Panc1 (cell line): ENCODE results near the gene IZUMO4. TPM values are rescaled to one million over a fixed set of nuclear protein-coding genes. Genes with fewer than 3 reads are reported as not detected.

Source experiments
- ATAC-seq: fragments of 200-7000 bp; cut with Tn5 transposase; 2 replicates; pipeline ENCODE4 v1.9.1; 2020; ENCODE audit warnings: mild to moderate bottlenecking, moderate library complexity
- BruUV-seq: library from RNA; stranded (reverse); fragments of 400-500 nt; replicated peaks from 2 replicates; lab custom pipeline; 2021; lab: Mats Ljungman, UMichigan
- CTCF ChIA-PET: fragments of 300-600 bp; sonication (Branson Sonifier 250); formaldehyde crosslinking; loops from one replicate; lab custom pipeline; 2022; ENCODE audit warnings: antibody characterized with exemption; lab: Charles Lee
- POLR2A ChIA-PET: fragments of 300-600 bp; sonication (Branson Sonifier 250); formaldehyde crosslinking; loops from one replicate; lab custom pipeline; 2022; ENCODE audit warnings: antibody characterized with exemption; lab: Charles Lee
- DNase-seq: peaks from one replicate; pipeline ENCODE4 v3.0.0-alpha.2; 2010; ENCODE audit warnings: low read depth, low spot score
- H3K27ac ChIP-seq: 2 replicates; pipeline ENCODE4 v1.5.1; 2011; ENCODE audit warnings: mild to moderate bottlenecking, low read length, inconsistent platforms
- H3K27me3 ChIP-seq: fragments of 200-500 bp; sonication (Bioruptor generic); 2 replicates; pipeline ENCODE4 v1.6.0; 2014; ENCODE audit warnings: low read length, inconsistent platforms; ENCODE audit not compliant: control insufficient read depth, insufficient read depth
- H3K36me3 ChIP-seq: fragments of 200-500 bp; sonication (Bioruptor generic); 2 replicates; pipeline ENCODE4 v1.5.1; 2014; ENCODE audit warnings: inconsistent platforms, mild to moderate bottlenecking, low read length, moderate library complexity; ENCODE audit not compliant: control insufficient read depth, insufficient read depth
- H3K4me1 ChIP-seq: 2 replicates; pipeline ENCODE4 v1.5.1; 2011; ENCODE audit warnings: inconsistent platforms, mild to moderate bottlenecking, low read length, moderate library complexity; ENCODE audit not compliant: control insufficient read depth, insufficient read depth
- H3K4me3 ChIP-seq, 2 experiments: 2 replicates each; pipeline ENCODE4 v1.5.1; 2011 to 2012; ENCODE audit warnings: low read depth in 2 of 2, low read length in 2 of 2, mild to moderate bottlenecking in 2 of 2, inconsistent platforms in 1 of 2, moderate library complexity in 1 of 2
- H3K9me3 ChIP-seq: fragments of 200-500 bp; sonication (Bioruptor generic); 2 replicates; pipeline ENCODE4 v1.5.1; 2014; ENCODE audit warnings: low read depth, mild to moderate bottlenecking, inconsistent platforms, low read length, moderate library complexity; ENCODE audit not compliant: control insufficient read depth, insufficient read depth
- POLR2AphosphoS5 ChIP-seq: IDR thresholded peaks from 2 replicates; pipeline ENCODE4 v1.6.1; 2012; ENCODE audit warnings: mild to moderate bottlenecking, low read depth, low read length, moderate library complexity
- SIN3A ChIP-seq: IDR thresholded peaks from 2 replicates; pipeline ENCODE4 v1.6.1; 2012; ENCODE audit warnings: low read depth, mild to moderate bottlenecking, low read length, moderate library complexity, borderline replicate concordance; ENCODE audit not compliant: insufficient read depth
- TCF7L2 ChIP-seq: IDR thresholded peaks from 2 replicates; pipeline ENCODE4 v1.6.1; 2011; ENCODE audit warnings: mild to moderate bottlenecking, low read depth, low read length, inconsistent platforms
- in situ Hi-C: cut with HindIII; loops from 2 replicates; pipeline ENCODE4 v1.10.0; 2016; ENCODE audit warnings: low sequenced_read_pairs, low pct_unique_long_range_greater_than_20kb
- intact Hi-C: fragments of 100-400 bp; cut with micrococcal nuclease; formaldehyde crosslinking; loops from one replicate; pipeline ENCODE4 v1.10.0; 2022; ENCODE audit not compliant: unreplicated experiment
- total RNA-seq: library from RNA; stranded (reverse); gene quantifications from one replicate; pipeline ENCODE4 v1.2.1, GENCODE V29; 2021; ENCODE audit not compliant: unreplicated experiment
- TF ChIP-seq, protein P1 (sequence below), 2 experiments: IDR thresholded peaks; 2 replicates each; pipeline ENCODE4 v1.6.1; 2011 to 2012; ENCODE audit warnings: low read depth in 2 of 2, control low read depth in 1 of 2, low read length in 1 of 2, mild to moderate bottlenecking in 1 of 2, moderate library complexity in 1 of 2; ENCODE audit not compliant: insufficient read depth in 1 of 2
- TF ChIP-seq, protein P2 (sequence below): fragments of 450-650 bp; IDR thresholded peaks from 2 replicates; pipeline ENCODE4 v1.5.1; 2017; ENCODE audit warnings: mild to moderate bottlenecking

The IZUMO4 gene
- total RNA-seq, 1 experiment from 2014 or later: 5.4 TPM

DNA sequence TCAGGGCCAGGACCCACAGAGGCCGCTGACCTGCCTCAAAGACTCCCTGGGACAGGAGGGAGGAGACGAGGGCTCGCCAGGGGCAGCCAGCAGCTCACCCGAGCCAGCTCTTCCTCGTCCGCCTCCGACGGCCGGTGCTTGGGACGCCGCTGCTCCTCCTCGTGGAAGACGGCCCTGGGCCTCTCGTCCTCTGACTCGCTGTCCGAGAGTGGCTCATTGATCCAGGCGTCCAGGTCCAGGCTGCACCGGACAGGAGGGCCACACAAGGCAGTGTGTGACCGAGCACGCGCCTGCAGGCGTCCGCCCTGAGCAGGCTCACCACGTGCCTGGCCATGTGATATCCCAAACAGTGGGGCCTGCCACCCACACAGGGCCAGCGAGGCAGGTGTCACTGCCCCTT lies 19.8 kb downstream of the IZUMO4 start:
- TF ChIP-seq POLR2AphosphoS5: no peak
- TF ChIP-seq SIN3A: no peak
- TF ChIP-seq, protein P1, sequence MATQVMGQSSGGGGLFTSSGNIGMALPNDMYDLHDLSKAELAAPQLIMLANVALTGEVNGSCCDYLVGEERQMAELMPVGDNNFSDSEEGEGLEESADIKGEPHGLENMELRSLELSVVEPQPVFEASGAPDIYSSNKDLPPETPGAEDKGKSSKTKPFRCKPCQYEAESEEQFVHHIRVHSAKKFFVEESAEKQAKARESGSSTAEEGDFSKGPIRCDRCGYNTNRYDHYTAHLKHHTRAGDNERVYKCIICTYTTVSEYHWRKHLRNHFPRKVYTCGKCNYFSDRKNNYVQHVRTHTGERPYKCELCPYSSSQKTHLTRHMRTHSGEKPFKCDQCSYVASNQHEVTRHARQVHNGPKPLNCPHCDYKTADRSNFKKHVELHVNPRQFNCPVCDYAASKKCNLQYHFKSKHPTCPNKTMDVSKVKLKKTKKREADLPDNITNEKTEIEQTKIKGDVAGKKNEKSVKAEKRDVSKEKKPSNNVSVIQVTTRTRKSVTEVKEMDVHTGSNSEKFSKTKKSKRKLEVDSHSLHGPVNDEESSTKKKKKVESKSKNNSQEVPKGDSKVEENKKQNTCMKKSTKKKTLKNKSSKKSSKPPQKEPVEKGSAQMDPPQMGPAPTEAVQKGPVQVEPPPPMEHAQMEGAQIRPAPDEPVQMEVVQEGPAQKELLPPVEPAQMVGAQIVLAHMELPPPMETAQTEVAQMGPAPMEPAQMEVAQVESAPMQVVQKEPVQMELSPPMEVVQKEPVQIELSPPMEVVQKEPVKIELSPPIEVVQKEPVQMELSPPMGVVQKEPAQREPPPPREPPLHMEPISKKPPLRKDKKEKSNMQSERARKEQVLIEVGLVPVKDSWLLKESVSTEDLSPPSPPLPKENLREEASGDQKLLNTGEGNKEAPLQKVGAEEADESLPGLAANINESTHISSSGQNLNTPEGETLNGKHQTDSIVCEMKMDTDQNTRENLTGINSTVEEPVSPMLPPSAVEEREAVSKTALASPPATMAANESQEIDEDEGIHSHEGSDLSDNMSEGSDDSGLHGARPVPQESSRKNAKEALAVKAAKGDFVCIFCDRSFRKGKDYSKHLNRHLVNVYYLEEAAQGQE (IDR thresholded peaks at IDR 0.05; ENCODE audit: insufficient read depth in 1 of 2, low read depth in 2 of 2, low read length in 1 of 2): no peak
- TF ChIP-seq, protein P2, sequence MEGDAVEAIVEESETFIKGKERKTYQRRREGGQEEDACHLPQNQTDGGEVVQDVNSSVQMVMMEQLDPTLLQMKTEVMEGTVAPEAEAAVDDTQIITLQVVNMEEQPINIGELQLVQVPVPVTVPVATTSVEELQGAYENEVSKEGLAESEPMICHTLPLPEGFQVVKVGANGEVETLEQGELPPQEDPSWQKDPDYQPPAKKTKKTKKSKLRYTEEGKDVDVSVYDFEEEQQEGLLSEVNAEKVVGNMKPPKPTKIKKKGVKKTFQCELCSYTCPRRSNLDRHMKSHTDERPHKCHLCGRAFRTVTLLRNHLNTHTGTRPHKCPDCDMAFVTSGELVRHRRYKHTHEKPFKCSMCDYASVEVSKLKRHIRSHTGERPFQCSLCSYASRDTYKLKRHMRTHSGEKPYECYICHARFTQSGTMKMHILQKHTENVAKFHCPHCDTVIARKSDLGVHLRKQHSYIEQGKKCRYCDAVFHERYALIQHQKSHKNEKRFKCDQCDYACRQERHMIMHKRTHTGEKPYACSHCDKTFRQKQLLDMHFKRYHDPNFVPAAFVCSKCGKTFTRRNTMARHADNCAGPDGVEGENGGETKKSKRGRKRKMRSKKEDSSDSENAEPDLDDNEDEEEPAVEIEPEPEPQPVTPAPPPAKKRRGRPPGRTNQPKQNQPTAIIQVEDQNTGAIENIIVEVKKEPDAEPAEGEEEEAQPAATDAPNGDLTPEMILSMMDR: no peak
- TF ChIP-seq TCF7L2: no peak
- Histone ChIP-seq H3K4me3 (no peak overlapping the region), H3K36me3 (no peaks in the 10 kb centered on the region; the same call in 1 of the 2 replicates), H3K4me1 (no peaks in the 10 kb centered on the region), H3K27ac (no peak overlapping the region), H3K9me3 (no peaks in the 10 kb centered on the region), H3K27me3 (no peaks in the 10 kb centered on the region)
- ChIA-PET CTCF (no interaction called here), POLR2A (no interaction called here)
- DNase-seq (no peak), ATAC-seq (no peak)
- no TSS peak for BruUV-seq
- intact Hi-C loops (no loop called here), in situ Hi-C loops (no loop called here)

DNA sequence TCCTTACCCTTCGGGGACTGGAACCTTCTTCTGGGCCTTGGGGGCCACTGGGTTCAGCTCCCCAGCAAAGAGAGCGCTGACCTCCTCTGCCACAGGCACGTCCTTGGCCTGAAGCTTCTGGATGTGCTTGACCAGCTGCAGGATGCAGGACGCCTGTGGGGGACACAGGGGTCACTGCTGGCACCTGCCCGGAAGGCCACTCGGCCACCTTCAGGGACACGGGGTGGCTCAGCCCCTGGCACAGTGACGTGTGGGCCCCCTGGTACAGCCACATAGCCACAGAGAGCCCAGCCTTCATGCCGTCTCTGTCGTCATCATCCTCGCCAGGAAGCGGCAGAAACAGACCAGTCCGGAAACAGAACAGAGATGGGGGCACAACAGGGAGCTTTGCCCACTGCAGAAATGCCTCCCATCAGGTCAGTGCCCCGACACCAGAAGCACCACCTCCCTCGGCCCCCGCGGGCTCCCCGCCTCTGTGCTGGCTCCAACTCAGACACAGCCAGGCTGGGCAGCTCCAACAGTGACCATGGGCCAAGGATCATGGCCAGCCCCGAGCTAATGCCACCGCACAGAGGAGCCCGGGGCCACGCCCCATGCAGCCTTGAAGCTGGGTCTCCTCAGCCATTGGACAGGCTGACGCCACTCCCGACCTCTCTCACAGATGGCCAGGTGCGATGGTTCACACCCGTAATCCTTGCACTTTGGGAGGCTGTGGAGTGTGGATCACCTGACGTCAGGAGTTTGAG lies 20.7 kb downstream of the IZUMO4 start:
- intact Hi-C loops (no loop called here), in situ Hi-C loops (no loop called here)
- BruUV-seq: no TSS peak
- Histone ChIP-seq H3K27me3 (no peaks in the 10 kb centered on the region), H3K4me3 (no peak overlapping the region), H3K36me3 (peaks cover 2% of the 10 kb centered on the region; the same call in 1 of the 2 replicates), H3K4me1 (no peaks in the 10 kb centered on the region), H3K27ac (no peak overlapping the region), H3K9me3 (no peaks in the 10 kb centered on the region)
- CTCF ChIA-PET: no interaction called here
- TF ChIP-seq POLR2AphosphoS5: no peak
- TF ChIP-seq SIN3A: no peak
- TF ChIP-seq, protein P1 (IDR thresholded peaks at IDR 0.05; ENCODE audit: insufficient read depth in 1 of 2, low read depth in 2 of 2, low read length in 1 of 2): no peak
- no peak for TF ChIP-seq TCF7L2
- TF ChIP-seq, protein P2: no peak
- POLR2A ChIA-PET: no interaction called here
- no peak for ATAC-seq
- DNase-seq: no peak
